ENCODE data around the gene PRMT9. TPM values are rescaled to one million over a fixed set of nuclear protein-coding genes. Genes with fewer than 3 reads are reported as not detected.
A peak's percentile ranks its signal among the peaks of the same experiment; 100 is the strongest.

The PRMT9 gene
- total and polyA plus RNA-seq, 2 of the 13 experiments (the other 11 are each of a cell fraction or from before 2014, with no cell fraction given) = 4.0 to 9.7 TPM

- peak; percentile 92 for DNase-seq (ENCODE audit: low spot score)
- ChIA-PET POLR2A (interaction anchor here (0.9 to 2.3 kb wide), 4 partner anchors 11 to 115 kb away, joined by 3 to 29 read pairs (median 4); partner anchors contain the start of genes ARHGAP10 and PRMT9), CTCF (ENCODE audit: low intra/inter-chr PET ratio, low total read pairs) (interaction anchor here (1.0 kb wide), 1 partner anchor 249 kb away, joined by 4 read pairs; no protein-coding TSS in a partner anchor)
- H3K9ac ChIP-seq (ENCODE audit: insufficient read depth, low read depth, low read length) = peak within 1 kb of the TSS; percentile 89
- no peaks in the 10 kb centered on the region for H3K9me3 ChIP-seq (ENCODE audit: low read length)
- peaks cover 0 to 4% of the 10 kb centered on the region in 2 experiments; a peak in 1 of 5 replicates for H3K36me3 ChIP-seq (replicated peaks in 1 of 2; ENCODE audit: control insufficient read depth in 1 of 2, insufficient read depth in 2 of 2, low read length in 2 of 2)
- FAIRE-seq = peak; percentile 93
- 2% methylated on average over 17 of the region's 37 CpGs for WGBS (ENCODE audit: low lambda C conversion rate)
- H3K4me3 ChIP-seq (replicated peaks in 1 of 3; ENCODE audit: insufficient read depth in 1 of 3, low read depth in 2 of 3, low read length in 3 of 3) = peak within 1 kb of the TSS; percentile 82 to 91 (median 85)
- peaks cover 30% of the 10 kb centered on the region for H3K4me1 ChIP-seq (ENCODE audit: insufficient read depth, low read length)
- intact Hi-C loops (cut with micrococcal nuclease; ENCODE audit: unreplicated experiment) (loop anchor here (5.0 kb wide), 2 partner anchors 65 to 115 kb away; partner anchors contain the start of genes ARHGAP10 and PRMT9), in situ Hi-C loops (cut with HindIII; ENCODE audit: extremely low pct_ligation_motif_present, low pct_unique_long_range_greater_than_20kb) (no loop called here)
- peak within 1 kb of the TSS; percentile 83 for H3K4me2 ChIP-seq (ENCODE audit: low read depth, low read length)
- BruUV-seq (replicated peaks) = TSS peak; percentile 85
- no peaks in the 10 kb centered on the region; a peak in 1 of 5 replicates for H3K27me3 ChIP-seq (ENCODE audit: control insufficient read depth in 1 of 2, insufficient read depth in 2 of 2, low read length in 2 of 2)
- ATAC-seq = peak; percentile 99
- peaks cover 16% of the 10 kb centered on the region for H3K79me2 ChIP-seq (ENCODE audit: insufficient read depth, low read length)
- H2AFZ ChIP-seq (ENCODE audit: low read length) = peak within 1 kb of the TSS; percentile 92
- peak within 1 kb of the TSS; percentile 83 for H3K27ac ChIP-seq (ENCODE audit: extremely low read length, insufficient read depth, low read length)
- no peaks in the 10 kb centered on the region for H4K20me1 ChIP-seq (ENCODE audit: insufficient read depth, low read length)
- TF ChIP-seq ZSCAN25 (CRISPR knock-in tag; IDR thresholded peaks at IDR 0.05) (no peak), ZNF563 (CRISPR knock-in tag; IDR thresholded peaks at IDR 0.05) (no peak), ZNF530 (CRISPR knock-in tag; IDR thresholded peaks at IDR 0.05; ENCODE audit: low read depth) (no peak), STAT6 (CRISPR knock-in tag; IDR thresholded peaks at IDR 0.05; ENCODE audit: borderline replicate concordance) (peak; percentile 41; the same call in 1 of the 2 replicates), NR0B2 (CRISPR knock-in tag; IDR thresholded peaks at IDR 0.05) (no peak), ZNF737 (CRISPR knock-in tag; IDR thresholded peaks at IDR 0.05; ENCODE audit: borderline replicate concordance) (no peak), ZNF841 (CRISPR knock-in tag; IDR thresholded peaks at IDR 0.05; ENCODE audit: borderline replicate concordance) (no peak), KDM4B (CRISPR knock-in tag; IDR thresholded peaks at IDR 0.05) (no peak), GABPB1 (CRISPR knock-in tag; IDR thresholded peaks at IDR 0.05) (peak; percentile 96), RFXAP (CRISPR knock-in tag; IDR thresholded peaks at IDR 0.05; ENCODE audit: borderline replicate concordance) (peak; percentile 54; the same call in 1 of the 2 replicates), ZNF510 (CRISPR knock-in tag; IDR thresholded peaks at IDR 0.05; ENCODE audit: low read depth) (0 out of 2 replicates have a peak, but pooled peaks have one; percentile 68), ZFP37 (CRISPR knock-in tag; IDR thresholded peaks at IDR 0.05; ENCODE audit: borderline replicate concordance) (peak; percentile 46; the same call in 1 of the 2 replicates), ZSCAN22 (CRISPR knock-in tag; IDR thresholded peaks at IDR 0.05) (no peak), PRMT3 (CRISPR knock-in tag; IDR thresholded peaks at IDR 0.05; ENCODE audit: borderline replicate concordance, low read depth) (no peak), ZBTB7A (CRISPR knock-in tag; IDR thresholded peaks at IDR 0.05) (no peak), ZNF549 (CRISPR knock-in tag; IDR thresholded peaks at IDR 0.05) (no peak), DNMT1 (CRISPR knock-in tag; IDR thresholded peaks at IDR 0.05) (0 out of 2 replicates have a peak, but pooled peaks have one; percentile 44)
Observed at GRCh38 chr4:147617173-147617840, 66.7 kb downstream of the PRMT9 start, which contains the start of gene TMEM184C. Gene TMEM184C (plus strand): TSS chr4:147617397. CDS start chr4:147617957, 560 bp downstream.

All from HepG2 (cell line).